ENCODE results near the gene GLYR1.
"Not testable (repeated sequence)": the region's sequence is repeated elsewhere in the genome, so short reads cannot be mapped to it uniquely, and the experiment has no call there.

GLYR1 gene

GRCh38 chr16:4846901-4847773, at the start of gene GLYR1, which contains the start of gene UBN1:
Gene GLYR1 (minus strand): TSS chr16:4847288. CDS start chr16:4847265, 23 bp downstream.
Gene UBN1 (plus strand): TSS chr16:4847481. CDS start chr16:4852918, 5,437 bp downstream.
- DNase-seq (ENCODE audit: low read depth in 2 of 2): peak; percentile 99 to 100

GRCh38 chr16:4896761-4897160, 49.7 kb upstream of the GLYR1 start:
- DNase-seq (ENCODE audit: low read depth in 2 of 2): not testable (repeated sequence)

DNA sequence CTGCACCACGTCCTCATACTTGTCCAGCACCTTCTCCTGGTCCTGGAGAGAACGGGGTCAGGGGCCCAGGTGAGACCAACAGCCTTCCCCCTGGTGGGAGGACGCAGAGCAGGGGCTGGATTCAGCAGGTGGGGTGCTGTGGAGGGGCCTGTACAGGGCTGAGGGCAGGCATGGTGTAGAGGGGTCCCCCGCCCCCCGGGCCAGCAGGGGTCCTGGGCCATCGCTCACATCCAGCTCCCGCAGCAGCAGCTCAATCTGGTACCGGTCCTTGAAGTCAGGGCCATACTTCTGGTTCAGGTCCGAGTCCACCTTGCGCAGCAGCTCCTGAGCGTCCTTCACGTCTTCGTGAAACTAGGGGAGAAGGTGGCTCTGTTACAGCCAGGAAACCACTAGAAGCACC, 48.3 kb upstream of the GLYR1 start:
- DNase-seq (ENCODE audit: low read depth in 2 of 2): no peak

GRCh38 chr16:4894276-4895150, 47.4 kb upstream of the GLYR1 start:
- DNase-seq (ENCODE audit: low read depth in 2 of 2): no peak

DNA sequence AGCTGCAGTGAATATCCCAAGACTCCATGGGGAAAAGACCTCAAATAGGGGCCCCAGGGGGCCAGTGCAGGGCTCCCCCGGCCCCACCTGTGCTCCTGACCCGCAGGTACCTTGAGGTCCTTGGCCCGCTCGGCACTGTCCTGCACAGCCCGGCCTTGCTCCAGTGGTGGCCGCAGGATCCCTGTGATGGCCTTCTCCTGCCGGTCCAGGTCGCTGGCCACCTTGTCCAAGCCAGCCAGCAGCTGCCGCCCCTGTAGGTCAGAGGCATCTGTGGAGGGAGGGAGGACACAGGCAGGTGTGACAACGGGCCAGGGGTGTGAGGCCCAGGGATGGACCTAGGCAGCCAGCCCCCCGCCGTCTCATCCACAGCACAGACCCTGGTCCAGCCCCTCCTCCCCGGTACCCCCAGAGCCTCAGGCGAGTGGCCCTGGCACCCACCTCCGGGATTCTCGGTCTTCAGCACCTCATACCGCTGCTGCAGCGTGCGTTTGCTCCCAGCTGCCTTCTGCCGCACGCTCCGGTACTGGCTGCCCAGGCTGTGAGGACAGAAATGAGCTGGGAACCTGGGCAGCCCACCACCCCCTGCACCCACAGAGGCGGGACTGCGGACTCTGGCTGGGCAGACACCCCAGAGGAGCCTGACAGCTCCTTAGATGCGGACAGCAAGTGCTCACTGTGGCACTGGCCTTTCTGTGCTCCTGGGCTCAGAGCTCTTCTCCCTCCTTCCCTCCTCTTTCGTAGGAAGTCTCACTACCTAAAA, 46.2 kb upstream of the GLYR1 start:
- no peak for DNase-seq (ENCODE audit: low read depth in 2 of 2)

DNA sequence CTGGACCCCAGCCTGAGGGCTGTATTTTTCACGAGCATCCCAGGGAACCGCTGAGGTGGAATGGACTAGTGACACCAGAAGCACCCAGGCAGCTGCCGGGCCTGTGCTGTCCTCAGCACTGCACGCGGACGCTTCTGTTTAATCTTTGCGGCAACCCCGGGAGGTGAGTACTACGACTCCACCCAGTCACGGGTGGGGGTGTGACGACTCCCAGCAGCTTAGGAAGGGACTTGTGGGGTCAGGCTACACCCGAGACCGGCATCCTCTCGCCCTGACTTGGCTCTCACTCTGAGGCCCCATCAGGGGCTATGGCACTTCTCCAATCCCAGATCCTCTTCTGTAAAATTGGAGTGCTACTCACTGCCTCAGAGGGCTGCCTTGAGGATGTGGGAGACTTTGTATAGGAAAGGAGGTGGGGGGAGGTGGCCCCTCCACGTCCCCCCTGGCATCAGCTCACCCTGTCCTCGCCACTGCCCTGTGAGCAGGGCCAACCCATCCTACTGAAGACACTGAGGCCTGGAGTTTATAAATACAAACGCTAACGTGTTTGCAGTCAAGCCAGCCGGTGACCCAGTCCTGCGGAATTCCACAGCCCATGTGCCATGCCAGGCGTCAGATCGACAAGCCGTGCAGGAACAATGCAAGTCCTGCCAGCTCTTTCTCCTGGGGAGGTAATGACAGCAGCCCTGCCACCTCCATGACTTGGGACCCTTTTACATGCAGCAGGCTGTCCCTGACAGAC, 45.4 kb upstream of the GLYR1 start:
- no peak for DNase-seq (ENCODE audit: low read depth in 2 of 2)

DNA sequence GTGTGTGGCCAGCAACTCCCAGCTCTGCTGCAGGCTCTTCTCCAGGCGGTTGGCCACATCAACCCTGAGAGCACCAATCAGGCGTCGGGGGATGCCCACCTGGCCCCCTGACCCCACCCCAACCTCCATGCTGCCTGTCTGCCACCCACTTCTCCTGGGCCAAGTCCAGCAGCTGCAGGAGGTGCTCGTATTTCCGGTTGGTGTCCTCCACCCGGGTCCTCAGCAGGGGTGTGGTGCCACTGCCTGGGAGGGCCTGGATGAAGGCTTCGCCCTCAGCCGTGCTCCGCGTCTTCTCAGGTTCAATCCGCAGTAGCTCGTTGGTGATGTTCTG, 44.8 kb upstream of the GLYR1 start:
- no peak for DNase-seq (ENCODE audit: low read depth in 2 of 2)

GRCh38 chr16:4891097-4891885, 44.2 kb upstream of the GLYR1 start:
- DNase-seq (ENCODE audit: low read depth in 2 of 2): no peak

DNA sequence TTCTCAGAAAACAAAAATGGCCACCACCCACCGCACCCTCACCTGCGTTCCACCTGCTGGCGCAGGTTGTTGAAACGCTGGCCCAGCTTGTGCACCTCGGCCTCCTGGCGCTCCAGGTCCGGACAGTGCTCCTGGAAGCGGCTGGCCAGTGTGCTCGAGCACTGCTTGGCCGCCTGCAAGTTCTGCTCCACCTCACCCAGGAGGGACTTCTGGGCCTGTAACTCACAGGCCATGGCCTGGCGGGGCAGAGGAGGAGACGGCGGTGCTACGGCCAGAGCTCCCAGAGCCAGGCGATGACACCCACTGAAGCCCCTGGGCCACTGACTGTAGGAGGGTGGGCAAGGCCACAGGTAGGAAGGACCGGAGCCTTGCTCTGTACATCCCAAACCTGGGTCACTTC, 43.6 kb upstream of the GLYR1 start:
- DNase-seq (ENCODE audit: low read depth in 2 of 2): no peak

DNA sequence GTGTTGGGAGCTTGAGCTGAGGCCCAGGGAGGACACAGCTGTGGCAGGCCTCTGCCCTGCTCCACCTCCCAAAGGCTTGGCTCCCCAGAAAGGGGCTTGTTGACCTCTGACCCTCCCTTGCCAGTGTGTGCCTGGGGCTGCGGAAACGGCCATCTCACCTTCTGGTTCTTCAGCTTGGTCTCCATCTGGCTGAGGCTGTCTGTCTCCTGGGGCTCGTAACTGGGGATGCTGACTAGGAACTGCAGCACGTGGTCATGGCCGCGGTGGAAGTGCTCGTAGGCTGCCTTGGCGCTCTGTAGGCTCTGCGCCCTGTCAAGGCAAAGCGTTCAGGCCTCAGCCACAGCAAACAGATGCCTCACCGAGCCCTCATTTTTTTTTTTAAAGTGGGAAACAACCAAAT, 42.9 kb upstream of the GLYR1 start:
- no peak for DNase-seq (ENCODE audit: low read depth in 2 of 2)

DNA sequence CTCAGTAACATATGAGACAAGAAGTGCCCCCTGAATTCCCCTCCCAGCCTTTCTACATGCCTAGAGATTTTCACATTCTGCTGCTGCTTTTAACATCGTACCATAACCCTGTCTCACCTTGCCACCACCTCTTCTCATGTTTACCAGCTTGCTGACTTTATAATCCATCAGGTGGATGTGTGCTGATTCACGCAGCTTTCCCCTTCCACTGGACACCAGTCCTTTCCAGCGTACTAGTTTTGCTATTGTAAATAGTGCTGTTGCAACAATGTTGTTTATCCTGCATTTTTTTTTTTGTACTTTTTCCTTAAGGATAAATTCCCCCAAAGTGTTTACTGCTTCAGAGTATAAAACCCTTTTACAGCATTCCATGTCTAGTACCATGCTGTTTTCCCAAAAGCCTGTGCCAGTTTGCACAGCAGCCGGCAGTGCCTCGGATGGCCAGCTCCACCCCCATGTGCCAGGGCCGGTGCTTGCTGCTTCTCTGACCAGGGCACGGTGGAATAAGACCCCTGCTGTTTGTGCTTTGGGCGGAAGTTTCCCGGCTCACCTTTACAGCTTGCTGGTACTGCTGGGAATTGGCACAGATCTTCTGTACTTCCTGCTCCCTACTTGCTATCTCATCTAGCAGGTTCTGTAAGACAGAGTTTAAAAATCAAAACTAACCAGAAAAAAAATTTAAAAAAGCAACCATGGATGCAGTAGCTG, 41.5 kb upstream of the GLYR1 start:
- DNase-seq (ENCODE audit: low read depth in 2 of 2): no peak

DNA sequence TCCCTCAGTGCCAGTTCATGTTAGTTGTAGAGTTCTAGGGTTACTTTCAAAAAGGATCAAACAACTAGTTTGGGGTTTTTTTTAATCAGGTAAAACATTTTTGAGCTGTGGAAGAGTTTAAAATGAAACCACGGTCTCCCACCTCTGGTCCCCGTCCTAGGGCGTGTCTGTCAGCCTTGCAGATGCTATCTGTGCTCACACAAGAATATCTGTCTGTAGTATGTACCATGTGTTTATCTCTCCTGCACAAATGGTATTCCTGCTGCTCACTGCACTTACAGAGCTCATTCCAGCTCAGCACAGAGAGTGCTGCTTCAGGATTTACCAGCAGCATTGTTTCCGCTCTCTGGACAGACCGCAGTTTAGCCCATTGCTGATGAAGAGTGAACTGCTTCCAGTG, 39.1 kb upstream of the GLYR1 start:
- DNase-seq (ENCODE audit: low read depth in 2 of 2): no peak

GRCh38 chr16:4884972-4885874, 38.1 kb upstream of the GLYR1 start:
- DNase-seq (ENCODE audit: low read depth in 2 of 2): no peak

- DNase-seq (ENCODE audit: low read depth in 2 of 2): no peak
Measured at GRCh38 chr16:4884209-4884608, 37.1 kb upstream of the GLYR1 start.

- no peak for DNase-seq (ENCODE audit: low read depth in 2 of 2)
Measured at GRCh38 chr16:4883501-4883900, 36.4 kb upstream of the GLYR1 start.

DNA sequence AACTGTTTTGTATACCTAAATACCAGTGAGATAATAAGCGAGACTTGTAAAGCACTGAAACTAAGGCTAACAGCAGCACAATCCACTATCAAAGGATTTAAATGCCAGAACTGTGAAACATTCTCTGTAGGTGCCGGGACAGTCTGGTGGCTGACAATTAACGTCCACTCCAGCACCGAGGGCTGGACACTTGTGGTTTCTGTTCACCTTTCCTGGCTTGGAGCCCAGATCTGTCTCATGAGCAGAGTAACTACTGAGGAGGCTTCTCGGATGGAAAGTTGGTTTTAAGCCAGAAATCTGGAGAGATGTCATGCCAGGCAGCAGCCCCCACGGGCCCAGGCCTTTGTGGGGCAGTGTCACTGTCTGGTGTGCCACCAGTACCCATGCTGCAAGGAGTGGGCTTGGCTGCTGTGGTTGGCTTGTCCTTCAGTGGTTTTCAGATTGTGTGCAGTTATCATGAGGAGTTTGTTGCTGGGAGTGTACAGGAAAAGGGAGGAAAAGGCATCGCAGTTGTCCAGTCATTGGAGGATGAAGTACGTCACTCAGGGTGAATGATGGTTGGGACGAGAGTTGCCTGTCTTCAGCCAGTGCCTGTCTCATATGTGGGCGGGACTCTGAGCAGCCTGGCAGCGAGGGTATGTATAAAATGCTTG, 35.7 kb upstream of the GLYR1 start:
- no peak for DNase-seq (ENCODE audit: low read depth in 2 of 2)

DNA sequence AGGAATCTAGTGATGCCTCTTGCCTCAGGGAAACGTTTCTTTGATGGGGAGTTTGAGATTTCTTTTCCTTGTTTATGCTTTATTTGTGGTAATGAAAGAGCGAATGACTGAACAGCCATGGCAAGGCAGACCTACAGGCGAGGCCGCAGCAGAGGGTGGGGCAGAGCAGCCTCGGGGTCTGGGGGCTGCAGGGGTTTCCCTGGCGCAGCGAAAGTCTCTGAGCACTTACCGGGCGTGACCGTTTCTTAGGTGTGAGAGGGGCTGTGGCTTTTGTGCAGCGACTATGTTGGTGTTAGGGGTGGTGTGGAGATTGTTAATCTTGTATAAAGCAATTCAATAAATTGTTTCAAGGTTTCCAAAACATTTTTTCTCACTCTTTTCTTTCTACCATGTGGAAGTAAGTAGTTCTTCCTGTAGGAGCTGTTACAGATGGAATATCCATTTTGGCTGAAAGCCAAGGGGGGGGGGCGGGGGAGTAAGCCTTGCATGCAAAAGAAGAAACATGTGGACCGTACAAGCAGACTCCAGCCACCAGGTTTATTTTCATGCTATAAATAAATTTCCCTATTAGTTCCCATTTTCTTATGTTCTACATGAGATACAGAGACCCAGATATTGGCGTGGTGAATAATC, 35.0 kb upstream of the GLYR1 start:
- DNase-seq (ENCODE audit: low read depth in 2 of 2): no peak
